ENCODE results near the gene ME3. TPM values are rescaled to one million over a fixed set of nuclear protein-coding genes. Genes with fewer than 3 reads are reported as not detected.

The ME3 gene
- polyA plus RNA-seq, 2 of the 4 experiments (the other 2 are of a cell fraction): 19.7 to 22.3 TPM

DNA sequence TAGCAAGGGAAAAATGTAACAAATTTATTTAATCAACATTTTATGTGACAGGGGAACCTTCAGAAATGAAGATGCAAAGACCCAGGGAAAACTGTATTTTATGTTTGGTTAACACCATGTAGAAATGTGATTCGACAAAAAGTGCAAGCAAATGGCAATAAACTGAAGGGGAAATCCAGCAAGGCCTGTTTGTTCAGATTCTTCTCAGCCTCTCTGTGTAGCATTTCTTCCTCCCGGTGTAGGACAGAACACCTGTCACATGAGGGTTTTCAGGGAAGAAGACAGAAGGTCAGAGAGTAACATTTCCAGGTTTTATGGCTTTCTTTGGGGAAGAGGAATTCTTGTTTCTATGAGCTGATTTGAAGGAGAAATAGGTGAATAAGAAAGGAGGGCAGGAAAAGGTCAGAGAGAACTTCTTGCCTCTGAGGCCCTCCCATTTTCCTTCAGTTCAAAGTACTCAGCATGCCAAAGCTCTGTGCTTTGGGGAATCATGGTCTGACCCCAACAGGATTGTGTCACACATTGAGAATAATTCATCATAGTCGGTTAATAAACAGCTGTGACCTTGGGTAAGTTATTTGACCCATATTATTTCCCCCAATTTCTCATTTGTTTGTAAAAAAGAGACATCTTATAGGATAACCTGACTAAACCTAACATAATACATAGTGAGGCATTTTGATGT, 45.5 kb upstream of the ME3 start:
- 19% methylated on average over 3 of the region's 3 CpGs for WGBS (ENCODE audit: missing lambda C conversion rate)
- TF ChIP-seq GATA3 (IDR thresholded peaks at IDR 0.05; ENCODE audit: borderline replicate concordance): 0 out of 2 replicates have a peak, but pooled peaks have one; percentile 15
- no peak for TF ChIP-seq PHF8 (IDR thresholded peaks at IDR 0.05; ENCODE audit: borderline replicate concordance, low read depth)
- TF ChIP-seq FOXS1 (CRISPR knock-in tag; IDR thresholded peaks at IDR 0.05): no peak
- peak in 1 of 2 experiments; percentile 21; a peak in 1 of 4 replicates for TF ChIP-seq CEBPB (IDR thresholded peaks at IDR 0.05)
- TF ChIP-seq NR3C1 (IDR thresholded peaks at IDR 0.05): no peak
- TF ChIP-seq, protein P1, sequence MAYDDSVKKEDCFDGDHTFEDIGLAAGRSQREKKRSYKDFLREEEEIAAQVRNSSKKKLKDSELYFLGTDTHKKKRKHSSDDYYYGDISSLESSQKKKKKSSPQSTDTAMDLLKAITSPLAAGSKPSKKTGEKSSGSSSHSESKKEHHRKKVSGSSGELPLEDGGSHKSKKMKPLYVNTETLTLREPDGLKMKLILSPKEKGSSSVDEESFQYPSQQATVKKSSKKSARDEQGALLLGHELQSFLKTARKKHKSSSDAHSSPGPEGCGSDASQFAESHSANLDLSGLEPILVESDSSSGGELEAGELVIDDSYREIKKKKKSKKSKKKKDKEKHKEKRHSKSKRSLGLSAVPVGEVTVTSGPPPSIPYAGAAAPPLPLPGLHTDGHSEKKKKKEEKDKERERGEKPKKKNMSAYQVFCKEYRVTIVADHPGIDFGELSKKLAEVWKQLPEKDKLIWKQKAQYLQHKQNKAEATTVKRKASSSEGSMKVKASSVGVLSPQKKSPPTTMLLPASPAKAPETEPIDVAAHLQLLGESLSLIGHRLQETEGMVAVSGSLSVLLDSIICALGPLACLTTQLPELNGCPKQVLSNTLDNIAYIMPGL (CRISPR knock-in tag; IDR thresholded peaks at IDR 0.05; ENCODE audit: borderline replicate concordance): no peak
- TF ChIP-seq, protein P2, sequence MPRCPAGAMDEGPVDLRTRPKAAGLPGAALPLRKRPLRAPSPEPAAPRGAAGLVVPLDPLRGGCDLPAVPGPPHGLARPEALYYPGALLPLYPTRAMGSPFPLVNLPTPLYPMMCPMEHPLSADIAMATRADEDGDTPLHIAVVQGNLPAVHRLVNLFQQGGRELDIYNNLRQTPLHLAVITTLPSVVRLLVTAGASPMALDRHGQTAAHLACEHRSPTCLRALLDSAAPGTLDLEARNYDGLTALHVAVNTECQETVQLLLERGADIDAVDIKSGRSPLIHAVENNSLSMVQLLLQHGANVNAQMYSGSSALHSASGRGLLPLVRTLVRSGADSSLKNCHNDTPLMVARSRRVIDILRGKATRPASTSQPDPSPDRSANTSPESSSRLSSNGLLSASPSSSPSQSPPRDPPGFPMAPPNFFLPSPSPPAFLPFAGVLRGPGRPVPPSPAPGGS (IDR thresholded peaks at IDR 0.05): no peak
- TF ChIP-seq POLR2A (IDR thresholded peaks at IDR 0.05; ENCODE audit: low read length): no peak
- TF ChIP-seq EHMT2 (IDR thresholded peaks at IDR 0.05; ENCODE audit: low read depth): no peak
- 0 out of 2 replicates have a peak, but pooled peaks have one; percentile 57 for TF ChIP-seq HOXB5 (CRISPR knock-in tag; IDR thresholded peaks at IDR 0.05)
- TF ChIP-seq JUNB (IDR thresholded peaks at IDR 0.05): no peak
- FAIRE-seq: no peak
- H3K27ac ChIP-seq: peak overlapping the region; percentile 89 to 94; a peak in 5 of 6 replicates
- 0 out of 3 replicates have a peak overlapping the region, but pooled peaks have one; percentile 7 for H3K4me2 ChIP-seq
- DNase-seq (ENCODE audit: low read depth in 1 of 2, low spot score in 1 of 2): peak in 1 of 2 experiments; percentile 42
- POLR2A ChIA-PET: interaction anchor here (3.0 kb wide), 1 partner anchor 23 kb away, joined by 14 read pairs; no protein-coding TSS in a partner anchor
- no peak overlapping the region for H3K4me3 ChIP-seq
- peaks cover 17% of the 10 kb centered on the region for H3K9me3 ChIP-seq
- CTCF ChIA-PET: no interaction called here
- ATAC-seq: no peak
- H3K4me1 ChIP-seq: peaks cover 36% of the 10 kb centered on the region

DNA sequence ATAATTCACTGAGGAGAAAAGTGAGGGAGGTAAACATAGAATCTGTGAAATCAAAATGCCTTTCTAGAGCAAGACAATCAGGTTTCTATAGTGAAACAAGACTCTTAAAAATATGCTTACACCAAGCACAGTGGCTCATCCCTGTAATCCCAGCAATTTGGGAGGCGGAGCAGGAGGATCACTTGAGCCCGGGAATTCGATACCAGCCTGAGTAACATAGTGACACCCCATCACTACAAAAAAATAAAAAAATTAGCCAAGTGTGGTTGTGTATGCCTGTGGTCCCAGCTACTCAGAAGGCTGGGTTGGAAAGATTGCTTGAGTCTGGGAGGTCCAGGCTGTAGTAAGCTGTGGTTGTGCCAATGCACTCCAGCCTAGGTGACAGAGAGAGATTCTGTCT, 43.2 kb upstream of the ME3 start:
- no peak for ATAC-seq
- Histone ChIP-seq H3K27ac (peak overlapping the region in 1 of 2 experiments; percentile 17; a peak in 1 of 6 replicates), H3K4me3 (no peak overlapping the region), H3K4me2 (no peak overlapping the region), H3K9me3 (peaks cover under 1% of the 10 kb centered on the region), H3K4me1 (peaks cover 33% of the 10 kb centered on the region)
- ChIA-PET CTCF (interaction anchor here (0.7 kb wide), 1 partner anchor 23 kb away, joined by 3 read pairs; no protein-coding TSS in a partner anchor), POLR2A (no interaction called here)
- 90% methylated on average over 3 of the region's 3 CpGs for WGBS (ENCODE audit: missing lambda C conversion rate)
- FAIRE-seq: no peak
- no peak for DNase-seq (ENCODE audit: low read depth in 1 of 2, low spot score in 1 of 2)
- no peak for TF ChIP-seq EHF (CRISPR knock-in tag; IDR thresholded peaks at IDR 0.05)
- no peak for TF ChIP-seq CHD4 (IDR thresholded peaks at IDR 0.05; ENCODE audit: borderline replicate concordance)
- TF ChIP-seq HEYL (CRISPR knock-in tag; IDR thresholded peaks at IDR 0.05): no peak
- TF ChIP-seq KDM1A (IDR thresholded peaks at IDR 0.05; ENCODE audit: low read depth): no peak
- no peak for TF ChIP-seq SMC3 (IDR thresholded peaks at IDR 0.05)
- TF ChIP-seq SREBF2 (IDR thresholded peaks at IDR 0.05): no peak
- no peak for TF ChIP-seq HOXB13 (CRISPR knock-in tag; IDR thresholded peaks at IDR 0.05; ENCODE audit: low read depth)
- TF ChIP-seq FOSB (CRISPR knock-in tag; IDR thresholded peaks at IDR 0.05): no peak
- TF ChIP-seq, protein P3, sequence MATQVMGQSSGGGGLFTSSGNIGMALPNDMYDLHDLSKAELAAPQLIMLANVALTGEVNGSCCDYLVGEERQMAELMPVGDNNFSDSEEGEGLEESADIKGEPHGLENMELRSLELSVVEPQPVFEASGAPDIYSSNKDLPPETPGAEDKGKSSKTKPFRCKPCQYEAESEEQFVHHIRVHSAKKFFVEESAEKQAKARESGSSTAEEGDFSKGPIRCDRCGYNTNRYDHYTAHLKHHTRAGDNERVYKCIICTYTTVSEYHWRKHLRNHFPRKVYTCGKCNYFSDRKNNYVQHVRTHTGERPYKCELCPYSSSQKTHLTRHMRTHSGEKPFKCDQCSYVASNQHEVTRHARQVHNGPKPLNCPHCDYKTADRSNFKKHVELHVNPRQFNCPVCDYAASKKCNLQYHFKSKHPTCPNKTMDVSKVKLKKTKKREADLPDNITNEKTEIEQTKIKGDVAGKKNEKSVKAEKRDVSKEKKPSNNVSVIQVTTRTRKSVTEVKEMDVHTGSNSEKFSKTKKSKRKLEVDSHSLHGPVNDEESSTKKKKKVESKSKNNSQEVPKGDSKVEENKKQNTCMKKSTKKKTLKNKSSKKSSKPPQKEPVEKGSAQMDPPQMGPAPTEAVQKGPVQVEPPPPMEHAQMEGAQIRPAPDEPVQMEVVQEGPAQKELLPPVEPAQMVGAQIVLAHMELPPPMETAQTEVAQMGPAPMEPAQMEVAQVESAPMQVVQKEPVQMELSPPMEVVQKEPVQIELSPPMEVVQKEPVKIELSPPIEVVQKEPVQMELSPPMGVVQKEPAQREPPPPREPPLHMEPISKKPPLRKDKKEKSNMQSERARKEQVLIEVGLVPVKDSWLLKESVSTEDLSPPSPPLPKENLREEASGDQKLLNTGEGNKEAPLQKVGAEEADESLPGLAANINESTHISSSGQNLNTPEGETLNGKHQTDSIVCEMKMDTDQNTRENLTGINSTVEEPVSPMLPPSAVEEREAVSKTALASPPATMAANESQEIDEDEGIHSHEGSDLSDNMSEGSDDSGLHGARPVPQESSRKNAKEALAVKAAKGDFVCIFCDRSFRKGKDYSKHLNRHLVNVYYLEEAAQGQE (IDR thresholded peaks at IDR 0.05): no peak

Measured in A549 (cell line).